Stimulated activated CD4-positive, alpha-beta T cell treated with anti-CD3 and anti-CD28 coated beads, TNF-alpha, amount 100 ng/mL, for 48 hours (primary cell): ENCODE results near the gene RASGRP1.
A peak's percentile ranks its signal among the peaks of the same experiment; 100 is the strongest.

ENCODE experiments used
- DNase-seq, 3 donors: peaks; one replicate each; pipeline ENCODE4 v3.0.0-alpha.2; 2020; ENCODE audit warnings: low read depth in 3 of 3

Gene RASGRP1

GRCh38 chr15:38565287-38565670, 665 bp upstream of the RASGRP1 start:
- no peak for DNase-seq

GRCh38 chr15:38563723-38564519, 693 bp downstream of the RASGRP1 start:
- peak; percentile 74 to 82 (median 81) for DNase-seq

- no peak for DNase-seq
Observed at GRCh38 chr15:38562278-38562677, 2.3 kb downstream of the RASGRP1 start.

- no peak for DNase-seq
Observed at GRCh38 chr15:38560456-38560926, 4.1 kb downstream of the RASGRP1 start.

GRCh38 chr15:38559636-38560307, 4.8 kb downstream of the RASGRP1 start:
- no peak for DNase-seq

GRCh38 chr15:38559131-38559530, 5.5 kb downstream of the RASGRP1 start:
- DNase-seq: no peak

- no peak for DNase-seq
Observed at GRCh38 chr15:38558372-38559059, 6.1 kb downstream of the RASGRP1 start.

GRCh38 chr15:38557921-38558320, 6.7 kb downstream of the RASGRP1 start:
- no peak for DNase-seq

GRCh38 chr15:38555686-38556334, 8.8 kb downstream of the RASGRP1 start:
- no peak for DNase-seq

- no peak for DNase-seq
Observed at GRCh38 chr15:38554354-38554753, 10.3 kb downstream of the RASGRP1 start.

- no peak for DNase-seq
Observed at GRCh38 chr15:38553071-38553470, 11.5 kb downstream of the RASGRP1 start.

GRCh38 chr15:38551720-38552648, 12.6 kb downstream of the RASGRP1 start:
- no peak for DNase-seq

- no peak for DNase-seq
Observed at GRCh38 chr15:38549222-38549621, 15.4 kb downstream of the RASGRP1 start.

- no peak for DNase-seq
Observed at GRCh38 chr15:38547255-38547997, 17.2 kb downstream of the RASGRP1 start.

GRCh38 chr15:38545179-38545578, 19.4 kb downstream of the RASGRP1 start:
- DNase-seq: no peak

- no peak for DNase-seq
Observed at GRCh38 chr15:38541026-38541425, 23.6 kb downstream of the RASGRP1 start.

GRCh38 chr15:38540510-38540909, 24.1 kb downstream of the RASGRP1 start:
- DNase-seq: no peak

- DNase-seq: no peak
Observed at GRCh38 chr15:38539008-38539343, 25.6 kb downstream of the RASGRP1 start.

- DNase-seq: no peak
Observed at GRCh38 chr15:38538328-38539007, 26.1 kb downstream of the RASGRP1 start.

- no peak for DNase-seq
Observed at GRCh38 chr15:38536201-38536676, 28.4 kb downstream of the RASGRP1 start.
